Measurements from ENCODE around the gene GASK1B. TPM values are rescaled to one million over a fixed set of nuclear protein-coding genes. Genes with fewer than 3 reads are reported as not detected.

GASK1B gene
- total and polyA plus RNA-seq, 2 of the 13 experiments (the other 11 are each of a cell fraction or from before 2014, with no cell fraction given), result 29.1 to 40.4 TPM

GRCh38 chr4:158182736-158183135 lies 9.9 kb upstream of the GASK1B start:
- WGBS (ENCODE audit: low lambda C conversion rate), result 97% methylated on average over 15 of the region's 15 CpGs
- no peaks in the 10 kb centered on the region for H4K20me1 ChIP-seq (ENCODE audit: insufficient read depth, low read length)
- ChIA-PET CTCF (ENCODE audit: low intra/inter-chr PET ratio, low total read pairs) (no interaction called here), POLR2A (no interaction called here)
- no peak overlapping the region for H3K4me2 ChIP-seq (ENCODE audit: low read depth, low read length)
- no peaks in the 10 kb centered on the region for H3K4me1 ChIP-seq (ENCODE audit: insufficient read depth, low read length)
- FAIRE-seq, result no peak
- no peak overlapping the region for H3K4me3 ChIP-seq (replicated peaks in 1 of 3; ENCODE audit: insufficient read depth in 1 of 3, low read depth in 2 of 3, low read length in 3 of 3)
- no peak overlapping the region for H3K27ac ChIP-seq (ENCODE audit: extremely low read length, insufficient read depth, low read length)
- H3K79me2 ChIP-seq (ENCODE audit: insufficient read depth, low read length), result no peaks in the 10 kb centered on the region
- BruUV-seq (replicated peaks), result no TSS peak
- in situ Hi-C loops (cut with HindIII; ENCODE audit: extremely low pct_ligation_motif_present, low pct_unique_long_range_greater_than_20kb) (no loop called here), intact Hi-C loops (cut with micrococcal nuclease; ENCODE audit: unreplicated experiment) (no loop called here)
- H3K27me3 ChIP-seq (ENCODE audit: control insufficient read depth in 1 of 2, insufficient read depth in 2 of 2, low read length in 2 of 2), result no peaks in the 10 kb centered on the region
- ATAC-seq, result no peak
- H3K9ac ChIP-seq (ENCODE audit: insufficient read depth, low read depth, low read length), result no peak overlapping the region
- no peaks in the 10 kb centered on the region for H3K9me3 ChIP-seq (ENCODE audit: low read length)
- DNase-seq (ENCODE audit: low spot score), result no peak
- H3K36me3 ChIP-seq (replicated peaks in 1 of 2; ENCODE audit: control insufficient read depth in 1 of 2, insufficient read depth in 2 of 2, low read length in 2 of 2), result 0 out of 5 replicates have a peak, but pooled peaks cover 0 to 8% of the 10 kb centered on the region in 2 experiments
- no peak for TF ChIP-seq SIX1 (CRISPR knock-in tag; IDR thresholded peaks at IDR 0.05; ENCODE audit: borderline replicate concordance)
- TF ChIP-seq ZNF512B (CRISPR knock-in tag; IDR thresholded peaks at IDR 0.05; ENCODE audit: borderline replicate concordance), result no peak
- no peak for TF ChIP-seq PAXIP1 (CRISPR knock-in tag; conservative IDR thresholded peaks at IDR 0.05)
- TF ChIP-seq ZNF691 (CRISPR knock-in tag; IDR thresholded peaks at IDR 0.05; ENCODE audit: borderline replicate concordance, low read depth), result no peak
- no peak for TF ChIP-seq HMG20B (CRISPR knock-in tag; conservative IDR thresholded peaks at IDR 0.05)
- TF ChIP-seq NFYC (CRISPR knock-in tag; IDR thresholded peaks at IDR 0.05), result no peak
- no peak for TF ChIP-seq SRSF9 (IDR thresholded peaks at IDR 0.05; ENCODE audit: borderline replicate concordance, insufficient read depth, low read depth, low read length, poor library complexity, severe bottlenecking)
- no peak for TF ChIP-seq SOX13 (IDR thresholded peaks at IDR 0.05)
- TF ChIP-seq SOX13 (CRISPR knock-in tag; conservative IDR thresholded peaks at IDR 0.05 in 1 of 2, IDR thresholded peaks at IDR 0.05 in 1 of 2), result no peak
- TF ChIP-seq ZNF501 (CRISPR knock-in tag; IDR thresholded peaks at IDR 0.05), result no peak
- TF ChIP-seq ZKSCAN8 (CRISPR knock-in tag; IDR thresholded peaks at IDR 0.05; ENCODE audit: borderline replicate concordance), result no peak
- no peak for TF ChIP-seq ZNF510 (CRISPR knock-in tag; IDR thresholded peaks at IDR 0.05; ENCODE audit: low read depth)
- TF ChIP-seq SOX5 (CRISPR knock-in tag; IDR thresholded peaks at IDR 0.05; ENCODE audit: borderline replicate concordance), result no peak
- H2AFZ ChIP-seq (ENCODE audit: low read length), result no peak overlapping the region
